Stimulated activated naive CD4-positive, alpha-beta T cell treated with Interleukin-2 at 50 U/mL for 16 hours (primary cell): ENCODE results near the gene RRP1.
"Not testable (repeated sequence)": the region's sequence is repeated elsewhere in the genome, so short reads cannot be mapped to it uniquely, and the experiment has no call there.

ENCODE experiments used
- DNase-seq: peaks from one replicate; lab custom pipeline; 2025; lab: John Stamatoyannopoulos, UW

The RRP1 gene

GRCh38 chr21:43816611-43817071 lies 27.3 kb downstream of the RRP1 start:
- no peak for DNase-seq

GRCh38 chr21:43817157-43818086 lies 28.0 kb downstream of the RRP1 start:
- no peak for DNase-seq

- no peak for DNase-seq
Measured at GRCh38 chr21:43818685-43819084, 29.3 kb downstream of the RRP1 start.

GRCh38 chr21:43819511-43820405 lies 30.4 kb downstream of the RRP1 start:
- DNase-seq = no peak

- DNase-seq = no peak
Measured at GRCh38 chr21:43820466-43820865, 31.1 kb downstream of the RRP1 start.

GRCh38 chr21:43822166-43822565 lies 32.8 kb downstream of the RRP1 start:
- not testable (repeated sequence) for DNase-seq

GRCh38 chr21:43822741-43823140 lies 33.4 kb downstream of the RRP1 start:
- DNase-seq = not testable (repeated sequence)

- no peak for DNase-seq
Measured at GRCh38 chr21:43824333-43825241, 35.2 kb downstream of the RRP1 start.

- no peak for DNase-seq
Measured at GRCh38 chr21:43825242-43825935, 36.0 kb downstream of the RRP1 start.

GRCh38 chr21:43825936-43826622 lies 36.7 kb downstream of the RRP1 start:
- no peak for DNase-seq

- no peak for DNase-seq
Measured at GRCh38 chr21:43826623-43826974, 37.2 kb downstream of the RRP1 start.

- DNase-seq = no peak
Measured at GRCh38 chr21:43827015-43827611, 37.7 kb downstream of the RRP1 start.

GRCh38 chr21:43829161-43829560 lies 39.8 kb downstream of the RRP1 start:
- no peak for DNase-seq

GRCh38 chr21:43829575-43830119 lies 40.3 kb downstream of the RRP1 start:
- no peak for DNase-seq

- DNase-seq = no peak
Measured at GRCh38 chr21:43832158-43832550, 42.8 kb downstream of the RRP1 start.

- DNase-seq = no peak
Measured at GRCh38 chr21:43832648-43833047, 43.3 kb downstream of the RRP1 start.

GRCh38 chr21:43834146-43834905 lies 44.9 kb downstream of the RRP1 start:
- DNase-seq = no peak

- DNase-seq = no peak
Measured at GRCh38 chr21:43835050-43835449, 45.7 kb downstream of the RRP1 start.

GRCh38 chr21:43835861-43836260 lies 46.5 kb downstream of the RRP1 start:
- no peak for DNase-seq
